Measurements from ENCODE around the gene AGAP1.

DNA sequence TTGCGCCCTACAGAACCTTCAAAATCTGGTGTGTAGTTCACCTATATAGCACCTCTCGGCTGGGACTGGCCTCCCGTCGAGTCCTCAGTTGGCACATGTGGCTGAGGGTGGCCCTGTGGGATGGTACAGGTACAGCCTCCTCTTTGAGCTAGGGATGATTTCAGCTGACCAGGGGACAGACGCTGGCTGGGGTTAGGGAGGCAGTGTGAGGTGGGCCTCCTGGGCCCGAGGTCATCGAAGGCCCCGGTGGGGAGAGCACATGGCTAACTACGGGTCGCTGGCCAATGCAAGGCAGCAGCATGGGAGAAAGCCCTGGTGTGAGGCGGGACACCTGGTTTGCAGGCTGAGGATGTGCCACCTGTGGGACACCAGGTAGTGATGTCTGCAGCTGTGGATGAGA is 369.6 kb downstream of the AGAP1 start:
- no peak for TF ChIP-seq POLR2AphosphoS5 (IDR thresholded peaks at IDR 0.05; ENCODE audit: insufficient read depth in 1 of 2, low read depth in 1 of 2)
- TF ChIP-seq, protein P1, sequence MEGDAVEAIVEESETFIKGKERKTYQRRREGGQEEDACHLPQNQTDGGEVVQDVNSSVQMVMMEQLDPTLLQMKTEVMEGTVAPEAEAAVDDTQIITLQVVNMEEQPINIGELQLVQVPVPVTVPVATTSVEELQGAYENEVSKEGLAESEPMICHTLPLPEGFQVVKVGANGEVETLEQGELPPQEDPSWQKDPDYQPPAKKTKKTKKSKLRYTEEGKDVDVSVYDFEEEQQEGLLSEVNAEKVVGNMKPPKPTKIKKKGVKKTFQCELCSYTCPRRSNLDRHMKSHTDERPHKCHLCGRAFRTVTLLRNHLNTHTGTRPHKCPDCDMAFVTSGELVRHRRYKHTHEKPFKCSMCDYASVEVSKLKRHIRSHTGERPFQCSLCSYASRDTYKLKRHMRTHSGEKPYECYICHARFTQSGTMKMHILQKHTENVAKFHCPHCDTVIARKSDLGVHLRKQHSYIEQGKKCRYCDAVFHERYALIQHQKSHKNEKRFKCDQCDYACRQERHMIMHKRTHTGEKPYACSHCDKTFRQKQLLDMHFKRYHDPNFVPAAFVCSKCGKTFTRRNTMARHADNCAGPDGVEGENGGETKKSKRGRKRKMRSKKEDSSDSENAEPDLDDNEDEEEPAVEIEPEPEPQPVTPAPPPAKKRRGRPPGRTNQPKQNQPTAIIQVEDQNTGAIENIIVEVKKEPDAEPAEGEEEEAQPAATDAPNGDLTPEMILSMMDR (IDR thresholded peaks at IDR 0.05), result no peak

All from vagina (tissue), 2 donors.